ENCODE data around the gene STK32C. TPM values are rescaled to one million over a fixed set of nuclear protein-coding genes. Genes with fewer than 3 reads are reported as not detected.

STK32C gene
- total and polyA plus RNA-seq, 2 donors from 2014 or later = 11.6 to 14.4 TPM

DNA sequence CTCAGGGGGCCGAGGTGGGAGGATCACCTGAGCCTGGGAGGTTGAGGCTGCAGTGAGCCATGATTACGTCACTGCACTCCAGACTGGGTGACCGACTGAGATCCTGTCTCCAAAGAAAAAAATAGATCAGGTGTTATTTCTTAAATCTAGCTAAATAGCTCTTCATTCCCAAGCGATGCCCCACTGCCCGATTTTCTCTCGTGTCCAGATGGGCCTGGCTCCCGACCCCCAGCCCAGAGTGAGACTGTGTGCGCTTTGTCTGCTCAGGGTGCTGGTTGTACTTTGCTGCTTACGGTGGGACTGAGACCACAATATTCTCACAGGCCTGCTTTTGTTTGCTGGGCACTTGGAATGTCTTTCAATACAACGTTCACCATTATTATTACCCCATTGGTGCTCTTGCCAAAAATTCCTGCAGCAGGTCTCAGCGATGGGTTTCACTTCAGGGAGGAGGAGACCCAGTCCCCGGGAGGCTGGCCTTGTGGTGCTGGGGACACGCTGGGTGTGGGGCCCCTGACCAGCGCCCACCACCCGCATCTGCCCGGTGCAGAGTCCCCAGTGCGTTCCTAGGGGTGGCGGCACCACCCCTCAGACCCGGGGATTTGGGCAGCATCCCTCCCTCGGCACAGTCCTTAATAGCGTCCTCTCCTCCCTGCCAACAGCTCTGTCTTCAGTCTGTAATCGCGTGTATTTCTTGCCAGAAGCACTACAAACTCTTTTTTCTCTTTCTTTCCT is 141.4 kb downstream of the STK32C start:
- intact Hi-C loops (cut with DNase I) = no loop called here
- no peaks in the 10 kb centered on the region for H3K9me3 ChIP-seq (ENCODE audit: control insufficient read depth in 2 of 3, insufficient read depth in 1 of 3, low read length in 3 of 3)
- no peak overlapping the region for H3K4me3 ChIP-seq (ENCODE audit: low read length in 3 of 3)
- H3K27me3 ChIP-seq (ENCODE audit: control insufficient read depth, insufficient read depth, low read length) = no peaks in the 10 kb centered on the region
- TF ChIP-seq CTCF (IDR thresholded peaks at IDR 0.05; ENCODE audit: borderline replicate concordance, extremely low read depth, insufficient read depth) = no peak
- no peak overlapping the region for H3K27ac ChIP-seq (ENCODE audit: low read depth in 2 of 2, low read length in 2 of 2)
- H3K4me1 ChIP-seq (ENCODE audit: control insufficient read depth in 2 of 3, insufficient read depth in 2 of 3, low read depth in 1 of 3, low read length in 3 of 3) = no peaks in the 10 kb centered on the region
- H3K36me3 ChIP-seq (ENCODE audit: control insufficient read depth in 2 of 3, insufficient read depth in 3 of 3, low read length in 3 of 3) = no peaks in the 10 kb centered on the region
- no peak overlapping the region for H3K9ac ChIP-seq (ENCODE audit: low read length in 3 of 3)
- no peak for FAIRE-seq
- DNase-seq = no peak

GRCh38 chr10:132165416-132165980 is 142.3 kb downstream of the STK32C start:
- Histone ChIP-seq H3K27ac (ENCODE audit: low read depth in 2 of 2, low read length in 2 of 2) (no peak overlapping the region), H3K27me3 (ENCODE audit: control insufficient read depth, insufficient read depth, low read length) (no peaks in the 10 kb centered on the region), H3K4me3 (ENCODE audit: low read length in 3 of 3) (no peak overlapping the region), H3K9ac (ENCODE audit: low read length in 3 of 3) (no peak overlapping the region), H3K4me1 (ENCODE audit: control insufficient read depth in 2 of 3, insufficient read depth in 2 of 3, low read depth in 1 of 3, low read length in 3 of 3) (no peaks in the 10 kb centered on the region), H3K36me3 (ENCODE audit: control insufficient read depth in 2 of 3, insufficient read depth in 3 of 3, low read length in 3 of 3) (no peaks in the 10 kb centered on the region), H3K9me3 (ENCODE audit: control insufficient read depth in 2 of 3, insufficient read depth in 1 of 3, low read length in 3 of 3) (no peaks in the 10 kb centered on the region)
- FAIRE-seq (no peak), DNase-seq (no peak)
- TF ChIP-seq CTCF (IDR thresholded peaks at IDR 0.05; ENCODE audit: borderline replicate concordance, extremely low read depth, insufficient read depth) = no peak
- intact Hi-C loops (cut with DNase I) = no loop called here

DNA sequence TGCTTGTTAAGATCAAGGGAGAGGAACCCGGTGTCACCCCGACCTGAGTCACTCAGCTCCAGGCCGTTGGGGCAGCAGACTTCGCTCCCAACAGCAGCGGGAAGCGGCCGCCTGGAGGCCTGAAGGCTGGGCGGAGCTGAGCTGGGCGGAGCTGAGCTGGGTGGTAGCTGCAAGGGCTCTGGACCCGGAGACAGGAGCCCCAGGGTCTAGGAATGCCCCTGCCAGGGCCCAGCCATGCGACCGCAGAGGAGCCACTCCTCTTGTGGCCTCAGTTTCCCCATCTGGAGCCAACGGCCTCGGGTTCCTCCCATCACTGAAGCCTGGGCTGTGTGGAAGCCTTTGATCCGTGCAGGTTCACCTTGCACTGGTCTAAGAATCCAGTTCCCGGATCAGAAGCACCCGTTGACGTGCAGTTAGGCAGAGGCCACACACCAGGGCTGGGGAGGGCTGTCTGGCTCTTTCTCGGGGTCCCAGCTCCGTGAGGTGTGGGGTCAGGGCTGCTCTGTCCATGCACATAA is 142.9 kb downstream of the STK32C start:
- DNase-seq (peak in 1 of 5 donors; percentile 22), FAIRE-seq (no peak)
- intact Hi-C loops (cut with DNase I) = no loop called here
- no peaks in the 10 kb centered on the region for H3K9me3 ChIP-seq (ENCODE audit: control insufficient read depth in 2 of 3, insufficient read depth in 1 of 3, low read length in 3 of 3)
- H3K4me3 ChIP-seq (ENCODE audit: low read length in 3 of 3) = no peak overlapping the region
- no peaks in the 10 kb centered on the region for H3K36me3 ChIP-seq (ENCODE audit: control insufficient read depth in 2 of 3, insufficient read depth in 3 of 3, low read length in 3 of 3)
- H3K4me1 ChIP-seq (ENCODE audit: control insufficient read depth in 2 of 3, insufficient read depth in 2 of 3, low read depth in 1 of 3, low read length in 3 of 3) = no peaks in the 10 kb centered on the region
- no peak for TF ChIP-seq CTCF (IDR thresholded peaks at IDR 0.05; ENCODE audit: borderline replicate concordance, extremely low read depth, insufficient read depth)
- no peak overlapping the region for H3K9ac ChIP-seq (ENCODE audit: low read length in 3 of 3)
- no peak overlapping the region for H3K27ac ChIP-seq (ENCODE audit: low read depth in 2 of 2, low read length in 2 of 2)
- no peaks in the 10 kb centered on the region for H3K27me3 ChIP-seq (ENCODE audit: control insufficient read depth, insufficient read depth, low read length)
